Measurements from ENCODE around the gene VPS13A.

DNA sequence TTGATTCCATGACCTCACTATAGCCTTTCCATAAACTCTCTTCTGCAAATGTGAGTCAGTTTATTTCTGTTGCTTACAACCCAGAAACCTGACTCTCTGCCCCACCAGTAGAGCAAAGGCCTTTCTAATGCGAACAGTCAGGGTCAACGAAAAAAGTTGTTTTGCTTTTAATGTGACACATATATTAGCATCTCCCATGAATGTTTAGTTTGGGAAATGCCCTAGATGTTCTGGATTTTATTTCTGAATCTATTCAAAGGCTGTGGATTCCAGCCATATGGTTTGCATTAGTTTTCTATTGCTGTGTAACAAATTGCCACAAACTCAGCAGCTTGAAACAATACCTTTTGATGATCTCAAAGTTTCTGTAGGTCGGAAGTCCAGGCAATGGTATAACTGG is 277.3 kb downstream of the VPS13A start:
- TF ChIP-seq, protein P1, sequence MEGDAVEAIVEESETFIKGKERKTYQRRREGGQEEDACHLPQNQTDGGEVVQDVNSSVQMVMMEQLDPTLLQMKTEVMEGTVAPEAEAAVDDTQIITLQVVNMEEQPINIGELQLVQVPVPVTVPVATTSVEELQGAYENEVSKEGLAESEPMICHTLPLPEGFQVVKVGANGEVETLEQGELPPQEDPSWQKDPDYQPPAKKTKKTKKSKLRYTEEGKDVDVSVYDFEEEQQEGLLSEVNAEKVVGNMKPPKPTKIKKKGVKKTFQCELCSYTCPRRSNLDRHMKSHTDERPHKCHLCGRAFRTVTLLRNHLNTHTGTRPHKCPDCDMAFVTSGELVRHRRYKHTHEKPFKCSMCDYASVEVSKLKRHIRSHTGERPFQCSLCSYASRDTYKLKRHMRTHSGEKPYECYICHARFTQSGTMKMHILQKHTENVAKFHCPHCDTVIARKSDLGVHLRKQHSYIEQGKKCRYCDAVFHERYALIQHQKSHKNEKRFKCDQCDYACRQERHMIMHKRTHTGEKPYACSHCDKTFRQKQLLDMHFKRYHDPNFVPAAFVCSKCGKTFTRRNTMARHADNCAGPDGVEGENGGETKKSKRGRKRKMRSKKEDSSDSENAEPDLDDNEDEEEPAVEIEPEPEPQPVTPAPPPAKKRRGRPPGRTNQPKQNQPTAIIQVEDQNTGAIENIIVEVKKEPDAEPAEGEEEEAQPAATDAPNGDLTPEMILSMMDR (tag by site-specific recombination; IDR thresholded peaks at IDR 0.05) = no peak
- TF ChIP-seq, protein P2, sequence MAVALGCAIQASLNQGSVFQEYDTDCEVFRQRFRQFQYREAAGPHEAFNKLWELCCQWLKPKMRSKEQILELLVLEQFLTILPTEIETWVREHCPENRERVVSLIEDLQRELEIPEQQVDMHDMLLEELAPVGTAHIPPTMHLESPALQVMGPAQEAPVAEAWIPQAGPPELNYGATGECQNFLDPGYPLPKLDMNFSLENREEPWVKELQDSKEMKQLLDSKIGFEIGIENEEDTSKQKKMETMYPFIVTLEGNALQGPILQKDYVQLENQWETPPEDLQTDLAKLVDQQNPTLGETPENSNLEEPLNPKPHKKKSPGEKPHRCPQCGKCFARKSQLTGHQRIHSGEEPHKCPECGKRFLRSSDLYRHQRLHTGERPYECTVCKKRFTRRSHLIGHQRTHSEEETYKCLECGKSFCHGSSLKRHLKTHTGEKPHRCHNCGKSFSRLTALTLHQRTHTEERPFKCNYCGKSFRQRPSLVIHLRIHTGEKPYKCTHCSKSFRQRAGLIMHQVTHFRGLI (tag by site-specific recombination; IDR thresholded peaks at IDR 0.05) = no peak
- no peak for TF ChIP-seq ZNF837 (tag by site-specific recombination; IDR thresholded peaks at IDR 0.05)
- TF ChIP-seq ZNF558 (tag by site-specific recombination; IDR thresholded peaks at IDR 0.05) = no peak
- TF ChIP-seq ZNF660 (tag by site-specific recombination; IDR thresholded peaks at IDR 0.05) = no peak
- TF ChIP-seq MZF1 (tag by site-specific recombination; IDR thresholded peaks at IDR 0.05; ENCODE audit: borderline replicate concordance) = no peak
- TF ChIP-seq ZNF37A (tag by site-specific recombination; IDR thresholded peaks at IDR 0.05) = no peak
- TF ChIP-seq SP2 (tag by site-specific recombination; IDR thresholded peaks at IDR 0.05) = no peak
- TF ChIP-seq, protein P3, sequence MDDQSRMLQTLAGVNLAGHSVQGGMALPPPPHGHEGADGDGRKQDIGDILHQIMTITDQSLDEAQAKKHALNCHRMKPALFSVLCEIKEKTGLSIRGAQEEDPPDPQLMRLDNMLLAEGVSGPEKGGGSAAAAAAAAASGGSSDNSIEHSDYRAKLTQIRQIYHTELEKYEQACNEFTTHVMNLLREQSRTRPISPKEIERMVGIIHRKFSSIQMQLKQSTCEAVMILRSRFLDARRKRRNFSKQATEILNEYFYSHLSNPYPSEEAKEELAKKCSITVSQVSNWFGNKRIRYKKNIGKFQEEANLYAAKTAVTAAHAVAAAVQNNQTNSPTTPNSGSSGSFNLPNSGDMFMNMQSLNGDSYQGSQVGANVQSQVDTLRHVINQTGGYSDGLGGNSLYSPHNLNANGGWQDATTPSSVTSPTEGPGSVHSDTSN (CRISPR knock-in tag; IDR thresholded peaks at IDR 0.05) = no peak
- no peak for TF ChIP-seq ZNF335 (tag by site-specific recombination; conservative IDR thresholded peaks at IDR 0.05)

All from HEK293 (cell line).